OCI-LY3 (cell line): ENCODE measurements around the gene WWC1.

ENCODE experiments used
- CTCF ChIP-seq: fragments of 200-600, 300-600 bp; sonication (generic); IDR thresholded peaks from 2 replicates; pipeline ENCODE4 v1.5.1; 2014; ENCODE audit warnings: antibody characterized with exemption, low read length, low read depth
- EZH2phosphoT487 ChIP-seq: fragments of 200-600 bp; shearing (Covaris generic); IDR thresholded peaks from 2 replicates; pipeline ENCODE4 v1.6.1; 2018; ENCODE audit warnings: antibody characterized with exemption, mixed run types, low read depth

- no peak for TF ChIP-seq CTCF
- TF ChIP-seq EZH2phosphoT487 = no peak
Measured at GRCh38 chr5:168327019-168327421, 35.6 kb downstream of the WWC1 start.
